K562 (cell line): ENCODE results near the gene JMJD1C. TPM values are rescaled to one million over a fixed set of nuclear protein-coding genes. Genes with fewer than 3 reads are reported as not detected.

Source experiments
- ATAC-seq: fragments of 200-7000 bp; cut with Tn5 transposase; 3 replicates; pipeline ENCODE4 v1.9.1; 2020; ENCODE audit warnings: moderate library complexity
- BruUV-seq: library from RNA; stranded (reverse); fragments of 400-500 nt; replicated peaks from 2 replicates; lab custom pipeline; 2021; lab: Mats Ljungman, UMichigan
- CTCF ChIA-PET: fragments of 300-600 bp; formaldehyde crosslinking; extraction: SDS; loops from one replicate; lab custom pipeline; 2021; ENCODE audit warnings: low intra/inter-chr PET ratio; lab: Yijun Ruan, JAX
- POLR2A ChIA-PET: fragments of 300-600, 350-650 bp; sonication (Branson Sonifier 250); formaldehyde crosslinking; extraction: SDS; loops from one replicate; lab custom pipeline; 2021; ENCODE audit warnings: antibody characterized with exemption, inconsistent platforms; lab: Yijun Ruan, JAX
- DNase-seq, 4 experiments: peaks; one replicate each; pipeline versions ENCODE4 v3.0.0 to v3.0.0-alpha.2; 2011 to 2018; ENCODE audit warnings: low spot score in 3 of 4, mixed read lengths in 3 of 4; ENCODE audit errors: extremely low read depth in 1 of 4
- FAIRE-seq: peaks from 2 replicates; lab custom pipeline; 2011; peaks lifted over from hg19 to GRCh38; lab: Jason Lieb, UNC
- H2AFZ ChIP-seq: 2 replicates; pipeline ENCODE4 v1.6.0; 2011; ENCODE audit warnings: low read depth, low read length, control low read depth, inconsistent platforms
- H3K27ac ChIP-seq: fragments of 200-600 bp; 3 replicates; pipeline ENCODE4 v1.8.0; 2011; ENCODE audit warnings: low read depth, mild to moderate bottlenecking, control low read depth, inconsistent platforms, low read length, moderate library complexity, mixed read lengths; ENCODE audit errors: extremely low read depth
- H3K27me3 ChIP-seq, 2 experiments: fragments of 300-600 bp in 1 of 2; 2 replicates in 1 of 2; 3 replicates in 1 of 2; pipeline versions ENCODE4 v1.6.0 to v1.8.0; 2011; ENCODE audit warnings: inconsistent platforms in 2 of 2, low read length in 2 of 2, mild to moderate bottlenecking in 1 of 2, mixed read lengths in 1 of 2, moderate library complexity in 1 of 2; ENCODE audit not compliant: control insufficient read depth in 2 of 2, insufficient read depth in 2 of 2
- H3K36me3 ChIP-seq: fragments of 300-600 bp; 3 replicates; pipeline ENCODE4 v1.8.0; 2011; ENCODE audit warnings: mild to moderate bottlenecking, low read length, inconsistent platforms; ENCODE audit not compliant: control insufficient read depth, insufficient read depth
- H3K4me1 ChIP-seq, 2 experiments: fragments of 200-600 bp in 1 of 2; replicated peaks in 1 of 2; 2 replicates in 1 of 2; 3 replicates in 1 of 2; pipeline versions ENCODE4 v1.5.1 to v1.8.0; 2011; ENCODE audit warnings: inconsistent platforms in 2 of 2, low read length in 2 of 2, mild to moderate bottlenecking in 1 of 2, mixed read lengths in 1 of 2, moderate library complexity in 1 of 2; ENCODE audit not compliant: control insufficient read depth in 2 of 2, insufficient read depth in 2 of 2
- H3K4me2 ChIP-seq: 2 replicates; pipeline ENCODE4 v1.6.1; 2011; ENCODE audit warnings: low read length, control low read depth, inconsistent platforms, mixed read lengths; ENCODE audit not compliant: insufficient read depth
- H3K4me3 ChIP-seq: fragments of 200-600 bp; sonication (generic), shearing (Covaris generic); 2 replicates; pipeline ENCODE4 v1.5.1; 2016; ENCODE audit warnings: control low read depth, inconsistent platforms
- H3K79me2 ChIP-seq: fragments of 200-600 bp; 3 replicates; pipeline ENCODE4 v1.8.0; 2011; ENCODE audit warnings: low read length, inconsistent platforms; ENCODE audit not compliant: control insufficient read depth, insufficient read depth
- H3K9ac ChIP-seq, 2 experiments: 2 replicates each; pipeline versions ENCODE4 v1.6.0 to v1.6.1; 2011; ENCODE audit warnings: low read depth in 2 of 2, low read length in 2 of 2, control low read depth in 1 of 2, inconsistent platforms in 1 of 2, mild to moderate bottlenecking in 1 of 2, mixed read lengths in 1 of 2; ENCODE audit not compliant: insufficient read depth in 1 of 2
- H3K9me1 ChIP-seq: one replicate; pipeline ENCODE4 v1.6.0; 2011; ENCODE audit warnings: inconsistent platforms, mild to moderate bottlenecking, low read length, moderate library complexity; ENCODE audit not compliant: control insufficient read depth, insufficient read depth
- H3K9me3 ChIP-seq: replicated peaks from 2 replicates; pipeline ENCODE4 v1.5.1; 2011; ENCODE audit warnings: low read depth, low read length, inconsistent platforms; ENCODE audit not compliant: control insufficient read depth, insufficient read depth
- H4K20me1 ChIP-seq: replicated peaks from 2 replicates; pipeline ENCODE4 v1.6.1; 2011; ENCODE audit warnings: low read length, inconsistent platforms, mixed read lengths; ENCODE audit not compliant: control insufficient read depth, insufficient read depth
- CTBP1 ChIP-seq: fragments of 450-650 bp; IDR thresholded peaks from 2 replicates; pipeline ENCODE4 v1.6.1; 2016; ENCODE audit warnings: borderline replicate concordance
- E2F3 ChIP-seq: fragments of 250-450 bp; sonication (Bioruptor Pico); IDR thresholded peaks from 2 replicates; pipeline ENCODE4 v1.4.0; 2020; ENCODE audit warnings: mild to moderate bottlenecking
- ETV5 ChIP-seq: sonication (generic); formaldehyde crosslinking; IDR thresholded peaks from 2 replicates; pipeline ENCODE4 v1.4.0; 2020; ENCODE audit warnings: low read depth, mild to moderate bottlenecking, missing genetic modification reagents
- FOXM1 ChIP-seq, 2 experiments: fragments of 450-650 bp in 1 of 2; sonication (generic) in 1 of 2; formaldehyde crosslinking in 1 of 2; IDR thresholded peaks; 2 replicates each; pipeline versions ENCODE4 v1.6.1 to v1.9.0; 2017 to 2022; ENCODE audit warnings: low read depth in 2 of 2, mild to moderate bottlenecking in 2 of 2, missing genetic modification reagents in 1 of 2, moderate library complexity in 1 of 2
- NFATC3 ChIP-seq: fragments of 450-650 bp; IDR thresholded peaks from 2 replicates; pipeline ENCODE4 v1.6.1; 2017; ENCODE audit warnings: mild to moderate bottlenecking
- NRF1 ChIP-seq, 2 experiments: fragments of 450-650 bp; IDR thresholded peaks in 1 of 2; conservative IDR thresholded peaks in 1 of 2; 2 replicates each; pipeline ENCODE4 v1.6.1; 2014; ENCODE audit warnings: mild to moderate bottlenecking in 2 of 2
- SIRT6 ChIP-seq: IDR thresholded peaks from one replicate; pipeline ENCODE4 v1.6.1; 2012; ENCODE audit warnings: low read depth, mild to moderate bottlenecking, control low read depth, inconsistent platforms, low read length, moderate library complexity
- ZNF511 ChIP-seq: sonication (generic); formaldehyde crosslinking; IDR thresholded peaks from 2 replicates; pipeline ENCODE4 v1.8.0; 2022; ENCODE audit warnings: mild to moderate bottlenecking, missing genetic modification reagents
- WGBS: fragments of 100-300 bp; shearing (Covaris generic); methylation state at CpG from one replicate; pipeline ENCODE4 v1.1.6; 2016; ENCODE audit warnings: low coverage, mixed read lengths; ENCODE audit not compliant: insufficient coverage; ENCODE audit errors: missing lambda C conversion rate; 5-methylcytosine and 5-hydroxymethylcytosine counted together
- in situ Hi-C: fragments of 300-500 bp; cut with MboI; formaldehyde crosslinking; loops from 4 replicates; pipeline ENCODE4 v1.15.0; 2018; ENCODE audit warnings: inconsistent platforms, mixed read lengths
- intact Hi-C: fragments of 100-400 bp; cut with micrococcal nuclease; formaldehyde crosslinking; loops from 2 replicates; pipeline ENCODE4 v1.14.2; 2022
- polyA plus RNA-seq, 8 experiments: library from polyadenylated mRNA; depleted of rRNA in 4 of 8; stranded (reverse) in 5 of 8; unstranded in 3 of 8; fragments of >200 nt; fragmentation: Nextera tagmentation in 2 of 8; fragmentation: Illumina TruSeq in 1 of 8; extraction: Ambion mirVana in 2 of 8; extraction: Trizol in 1 of 8; gene quantifications; 2 replicates each; pipeline versions ENCODE4 v1.2.1 to v1.2.3, GENCODE V29; 2011 to 2014; ENCODE audit warnings: inconsistent platforms in 1 of 8, missing spikeins in 1 of 8
- total RNA-seq, 7 experiments: library from RNA; depleted of rRNA in 6 of 7; stranded (reverse); fragments of >200 nt in 6 of 7; fragmentation: Illumina TruSeq in 2 of 7; extraction: Trizol in 2 of 7; gene quantifications; 2 replicates each; pipeline versions ENCODE4 v1.2.1 to v1.2.3, GENCODE V29; 2011 to 2021; ENCODE audit warnings: low replicate concordance in 1 of 7
- TF ChIP-seq, protein P1 (sequence below): sonication (generic); formaldehyde crosslinking; IDR thresholded peaks from 2 replicates; pipeline ENCODE4 v1.8.1; 2022; ENCODE audit warnings: missing genetic modification reagents

Gene JMJD1C
- total and polyA plus RNA-seq, 9 of the 15 experiments (the other 6 are each of a cell fraction or from before 2014, with no cell fraction given): 25.3 to 68.0 (median 47.2) TPM

DNA sequence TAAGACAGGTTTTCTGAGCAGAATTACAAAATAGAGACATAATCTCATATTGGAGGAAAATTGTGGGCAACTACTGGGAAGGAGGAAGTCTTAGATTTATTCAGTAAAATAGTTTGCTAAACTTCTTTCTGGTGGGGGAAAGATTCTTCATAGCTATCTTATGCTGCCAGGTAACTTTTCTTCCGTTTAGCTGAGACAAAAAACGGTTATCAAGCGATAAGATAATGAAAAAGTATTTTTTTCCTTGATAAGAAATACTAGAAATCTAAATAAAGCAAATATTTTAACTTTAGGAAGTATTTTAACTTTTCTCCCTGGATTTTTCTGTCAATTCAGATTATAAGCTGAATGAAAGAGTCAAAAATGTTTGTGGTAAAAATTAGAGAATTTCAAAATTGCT is 52.3 kb downstream of the JMJD1C start (continued):
- TF ChIP-seq, protein P1, sequence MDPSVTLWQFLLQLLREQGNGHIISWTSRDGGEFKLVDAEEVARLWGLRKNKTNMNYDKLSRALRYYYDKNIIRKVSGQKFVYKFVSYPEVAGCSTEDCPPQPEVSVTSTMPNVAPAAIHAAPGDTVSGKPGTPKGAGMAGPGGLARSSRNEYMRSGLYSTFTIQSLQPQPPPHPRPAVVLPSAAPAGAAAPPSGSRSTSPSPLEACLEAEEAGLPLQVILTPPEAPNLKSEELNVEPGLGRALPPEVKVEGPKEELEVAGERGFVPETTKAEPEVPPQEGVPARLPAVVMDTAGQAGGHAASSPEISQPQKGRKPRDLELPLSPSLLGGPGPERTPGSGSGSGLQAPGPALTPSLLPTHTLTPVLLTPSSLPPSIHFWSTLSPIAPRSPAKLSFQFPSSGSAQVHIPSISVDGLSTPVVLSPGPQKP (CRISPR knock-in tag): no peak
- TF ChIP-seq SIRT6: no peak
- TF ChIP-seq, all 486 proteins: peak for 9

DNA sequence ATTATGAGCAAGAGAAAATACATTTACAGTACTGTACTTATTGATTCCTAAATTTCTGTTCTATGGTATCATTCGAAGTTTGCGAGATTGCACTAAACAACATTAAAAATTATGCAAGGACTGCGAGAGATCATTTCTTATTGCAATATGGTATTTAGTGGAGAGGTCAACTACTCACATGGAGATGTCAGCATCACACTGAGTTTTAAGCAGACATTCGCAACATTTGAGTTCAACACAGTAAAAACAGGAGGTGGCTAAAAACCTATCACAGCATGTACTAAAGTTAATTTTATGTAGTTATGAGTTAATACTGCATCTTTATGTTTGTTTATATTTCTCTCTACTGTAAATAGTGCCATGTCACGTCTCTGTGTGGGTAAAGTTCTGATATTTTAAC is 53.5 kb downstream of the JMJD1C start:
- WGBS: 93% methylated on average over 5 of the region's 5 CpGs
- H3K79me2 ChIP-seq: peaks cover 86% of the 10 kb centered on the region
- no peak overlapping the region for H3K9ac ChIP-seq
- H3K36me3 ChIP-seq: no peaks in the 10 kb centered on the region
- no TSS peak for BruUV-seq
- no peak for TF ChIP-seq ZNF511 (CRISPR knock-in tag)
- TF ChIP-seq E2F3 (CRISPR knock-in tag): no peak
- TF ChIP-seq NRF1 (conservative IDR thresholded peaks at IDR 0.05 in 1 of 2, IDR thresholded peaks at IDR 0.05 in 1 of 2): no peak
- TF ChIP-seq NFATC3: no peak
- no peak for TF ChIP-seq FOXM1 (IDR thresholded peaks at IDR 0.05; ENCODE audit: low read depth)
- TF ChIP-seq FOXM1 (CRISPR knock-in tag; IDR thresholded peaks at IDR 0.05; ENCODE audit: low read depth): no peak
- no peak for TF ChIP-seq ETV5 (CRISPR knock-in tag)
- no peak for TF ChIP-seq CTBP1
- CTCF ChIA-PET: no interaction called here
- POLR2A ChIA-PET: interaction anchor here (0.7 kb wide), 1 partner anchor 9 kb away, joined by 3 read pairs; no protein-coding TSS in a partner anchor
- H4K20me1 ChIP-seq: no peaks in the 10 kb centered on the region
- intact Hi-C loops (no loop called here), in situ Hi-C loops (no loop called here)
- ATAC-seq (no peak), FAIRE-seq (no peak), DNase-seq (no peak)
- no peaks in the 10 kb centered on the region for H3K9me1 ChIP-seq
- H3K4me2 ChIP-seq: no peak overlapping the region
- no peaks in the 10 kb centered on the region for H3K9me3 ChIP-seq
- H2AFZ ChIP-seq: no peak overlapping the region
- H3K27me3 ChIP-seq: no peaks in the 10 kb centered on the region
- H3K27ac ChIP-seq: no peak overlapping the region
- no peak overlapping the region for H3K4me3 ChIP-seq
- H3K4me1 ChIP-seq: peaks cover 0 to 22% of the 10 kb centered on the region in 2 experiments; a peak in 3 of 5 replicates
